Stimulated activated CD8-positive, alpha-beta memory T cell treated with anti-CD3 and anti-CD28 coated beads, Interleukin-7, amount 100 ng/mL, for 4 hours (primary cell): Measurements from ENCODE around the gene DDX3X.
"Not testable (repeated sequence)": the region's sequence is repeated elsewhere in the genome, so short reads cannot be mapped to it uniquely, and the experiment has no call there.

Experiments
- DNase-seq, 2 donors: peaks; one replicate each; pipeline ENCODE4 v3.0.0-alpha.2; 2020; ENCODE audit warnings: low read depth in 2 of 2

The DDX3X gene

GRCh38 chrX:41333744-41334362 lies at the start of gene DDX3X:
TSS of gene DDX3X (plus strand) at chrX:41334162. CDS start at chrX:41334253, 91 bp downstream.
- peak; percentile 80 to 90 for DNase-seq

- not testable (repeated sequence) for DNase-seq
Measured at GRCh38 chrX:41285928-41286327, 48.0 kb upstream of the DDX3X start.

GRCh38 chrX:41288641-41289040 lies 45.3 kb upstream of the DDX3X start:
- no peak for DNase-seq

GRCh38 chrX:41289095-41289494 lies 44.9 kb upstream of the DDX3X start:
- DNase-seq = no peak

GRCh38 chrX:41291309-41291708 lies 42.7 kb upstream of the DDX3X start:
- no peak for DNase-seq

- DNase-seq = no peak
Measured at GRCh38 chrX:41293269-41293668, 40.7 kb upstream of the DDX3X start.

- DNase-seq = no peak
Measured at GRCh38 chrX:41300758-41301437, 33.1 kb upstream of the DDX3X start.

- DNase-seq = no peak
Measured at GRCh38 chrX:41301438-41301824, 32.5 kb upstream of the DDX3X start.

- DNase-seq = no peak
Measured at GRCh38 chrX:41302370-41302769, 31.6 kb upstream of the DDX3X start.

GRCh38 chrX:41303013-41303412 lies 30.9 kb upstream of the DDX3X start:
- DNase-seq = no peak

GRCh38 chrX:41304178-41304577 lies 29.8 kb upstream of the DDX3X start:
- DNase-seq = no peak

- no peak for DNase-seq
Measured at GRCh38 chrX:41308884-41309647, 24.9 kb upstream of the DDX3X start.

GRCh38 chrX:41312786-41313185 lies 21.2 kb upstream of the DDX3X start:
- no peak for DNase-seq

- no peak for DNase-seq
Measured at GRCh38 chrX:41313419-41313818, 20.5 kb upstream of the DDX3X start.

- no peak for DNase-seq
Measured at GRCh38 chrX:41314204-41314603, 19.8 kb upstream of the DDX3X start.

- DNase-seq = no peak
Measured at GRCh38 chrX:41314881-41315280, 19.1 kb upstream of the DDX3X start.

GRCh38 chrX:41316266-41316665 lies 17.7 kb upstream of the DDX3X start:
- not testable (repeated sequence) for DNase-seq

GRCh38 chrX:41317477-41318208 lies 16.3 kb upstream of the DDX3X start:
- DNase-seq = no peak

GRCh38 chrX:41320393-41320792 lies 13.6 kb upstream of the DDX3X start:
- DNase-seq = no peak

- no peak for DNase-seq
Measured at GRCh38 chrX:41322821-41323603, 10.9 kb upstream of the DDX3X start.

- DNase-seq = no peak
Measured at GRCh38 chrX:41326431-41326830, 7.5 kb upstream of the DDX3X start.
